PFSK-1 (cell line): ENCODE measurements around the gene JAK1.

Source experiments
- FOXP2 ChIP-seq: optimal IDR thresholded peaks from 2 replicates; pipeline ENCODE3; 2011; ENCODE audit warnings: borderline replicate concordance, control low read depth, inconsistent platforms; ENCODE audit not compliant: insufficient read depth; ENCODE audit errors: extremely low read length, extremely low read depth
- POLR2AphosphoS5 ChIP-seq: IDR thresholded peaks from 2 replicates; pipeline ENCODE4 v1.6.1; 2012; ENCODE audit warnings: low read depth, mild to moderate bottlenecking, control low read depth, low read length, moderate library complexity
- SIN3A ChIP-seq: IDR thresholded peaks from 2 replicates; pipeline ENCODE4 v1.6.1; 2012; ENCODE audit warnings: mild to moderate bottlenecking, low read length, moderate library complexity, borderline replicate concordance; ENCODE audit not compliant: insufficient read depth
- TAF1 ChIP-seq: IDR thresholded peaks from 2 replicates; pipeline ENCODE4 v1.6.1; 2012; ENCODE audit warnings: low read length, control low read depth, borderline replicate concordance; ENCODE audit not compliant: insufficient read depth
- TF ChIP-seq, protein P1 (sequence below), 2 experiments: IDR thresholded peaks; 2 replicates each; pipeline versions ENCODE4 v1.6.1 to v1.8.0; 2011 to 2012; ENCODE audit warnings: low read depth in 2 of 2, low read length in 2 of 2, control low read depth in 1 of 2, inconsistent platforms in 1 of 2, mild to moderate bottlenecking in 1 of 2, moderate library complexity in 1 of 2; ENCODE audit not compliant: insufficient read depth in 1 of 2

The JAK1 gene

GRCh38 chr1:64814427-64814826 is 151.9 kb downstream of the JAK1 start:
- TF ChIP-seq FOXP2, result no peak

GRCh38 chr1:64811131-64811530 is 155.2 kb downstream of the JAK1 start:
- TF ChIP-seq FOXP2, result no peak
- no peak for TF ChIP-seq TAF1
- TF ChIP-seq, protein P1, sequence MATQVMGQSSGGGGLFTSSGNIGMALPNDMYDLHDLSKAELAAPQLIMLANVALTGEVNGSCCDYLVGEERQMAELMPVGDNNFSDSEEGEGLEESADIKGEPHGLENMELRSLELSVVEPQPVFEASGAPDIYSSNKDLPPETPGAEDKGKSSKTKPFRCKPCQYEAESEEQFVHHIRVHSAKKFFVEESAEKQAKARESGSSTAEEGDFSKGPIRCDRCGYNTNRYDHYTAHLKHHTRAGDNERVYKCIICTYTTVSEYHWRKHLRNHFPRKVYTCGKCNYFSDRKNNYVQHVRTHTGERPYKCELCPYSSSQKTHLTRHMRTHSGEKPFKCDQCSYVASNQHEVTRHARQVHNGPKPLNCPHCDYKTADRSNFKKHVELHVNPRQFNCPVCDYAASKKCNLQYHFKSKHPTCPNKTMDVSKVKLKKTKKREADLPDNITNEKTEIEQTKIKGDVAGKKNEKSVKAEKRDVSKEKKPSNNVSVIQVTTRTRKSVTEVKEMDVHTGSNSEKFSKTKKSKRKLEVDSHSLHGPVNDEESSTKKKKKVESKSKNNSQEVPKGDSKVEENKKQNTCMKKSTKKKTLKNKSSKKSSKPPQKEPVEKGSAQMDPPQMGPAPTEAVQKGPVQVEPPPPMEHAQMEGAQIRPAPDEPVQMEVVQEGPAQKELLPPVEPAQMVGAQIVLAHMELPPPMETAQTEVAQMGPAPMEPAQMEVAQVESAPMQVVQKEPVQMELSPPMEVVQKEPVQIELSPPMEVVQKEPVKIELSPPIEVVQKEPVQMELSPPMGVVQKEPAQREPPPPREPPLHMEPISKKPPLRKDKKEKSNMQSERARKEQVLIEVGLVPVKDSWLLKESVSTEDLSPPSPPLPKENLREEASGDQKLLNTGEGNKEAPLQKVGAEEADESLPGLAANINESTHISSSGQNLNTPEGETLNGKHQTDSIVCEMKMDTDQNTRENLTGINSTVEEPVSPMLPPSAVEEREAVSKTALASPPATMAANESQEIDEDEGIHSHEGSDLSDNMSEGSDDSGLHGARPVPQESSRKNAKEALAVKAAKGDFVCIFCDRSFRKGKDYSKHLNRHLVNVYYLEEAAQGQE (IDR thresholded peaks at IDR 0.05; ENCODE audit: insufficient read depth in 1 of 2, low read depth in 2 of 2, low read length in 2 of 2), result no peak
- TF ChIP-seq POLR2AphosphoS5, result no peak
- TF ChIP-seq SIN3A, result no peak

GRCh38 chr1:64810001-64810400 is 156.3 kb downstream of the JAK1 start:
- TF ChIP-seq FOXP2, result no peak
- TF ChIP-seq, protein P1 (IDR thresholded peaks at IDR 0.05; ENCODE audit: insufficient read depth in 1 of 2, low read depth in 2 of 2, low read length in 2 of 2), result no peak
- TF ChIP-seq TAF1, result no peak
- no peak for TF ChIP-seq POLR2AphosphoS5
- TF ChIP-seq SIN3A, result no peak

DNA sequence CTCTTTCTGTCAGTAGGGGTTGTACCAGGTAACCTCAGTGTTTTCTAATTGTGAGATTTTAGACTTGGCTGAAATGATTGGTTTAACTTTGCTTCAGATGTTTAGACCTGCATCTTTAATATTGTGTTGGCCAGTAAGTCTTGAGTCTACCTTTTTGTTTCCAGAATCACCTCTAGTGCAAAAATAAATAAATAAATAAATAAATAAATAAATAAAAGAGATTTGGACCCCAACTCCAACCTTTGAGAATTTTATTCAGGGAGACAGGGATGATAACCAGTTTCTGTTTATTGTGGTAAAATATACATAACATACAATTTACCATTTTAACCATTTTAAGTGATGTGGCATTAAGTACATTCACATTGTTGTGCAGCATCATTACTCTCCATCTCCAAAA is 157.0 kb downstream of the JAK1 start:
- no peak for TF ChIP-seq TAF1
- TF ChIP-seq, protein P1 (IDR thresholded peaks at IDR 0.05; ENCODE audit: insufficient read depth in 1 of 2, low read depth in 2 of 2, low read length in 2 of 2), result no peak
- no peak for TF ChIP-seq POLR2AphosphoS5
- no peak for TF ChIP-seq SIN3A
- no peak for TF ChIP-seq FOXP2

DNA sequence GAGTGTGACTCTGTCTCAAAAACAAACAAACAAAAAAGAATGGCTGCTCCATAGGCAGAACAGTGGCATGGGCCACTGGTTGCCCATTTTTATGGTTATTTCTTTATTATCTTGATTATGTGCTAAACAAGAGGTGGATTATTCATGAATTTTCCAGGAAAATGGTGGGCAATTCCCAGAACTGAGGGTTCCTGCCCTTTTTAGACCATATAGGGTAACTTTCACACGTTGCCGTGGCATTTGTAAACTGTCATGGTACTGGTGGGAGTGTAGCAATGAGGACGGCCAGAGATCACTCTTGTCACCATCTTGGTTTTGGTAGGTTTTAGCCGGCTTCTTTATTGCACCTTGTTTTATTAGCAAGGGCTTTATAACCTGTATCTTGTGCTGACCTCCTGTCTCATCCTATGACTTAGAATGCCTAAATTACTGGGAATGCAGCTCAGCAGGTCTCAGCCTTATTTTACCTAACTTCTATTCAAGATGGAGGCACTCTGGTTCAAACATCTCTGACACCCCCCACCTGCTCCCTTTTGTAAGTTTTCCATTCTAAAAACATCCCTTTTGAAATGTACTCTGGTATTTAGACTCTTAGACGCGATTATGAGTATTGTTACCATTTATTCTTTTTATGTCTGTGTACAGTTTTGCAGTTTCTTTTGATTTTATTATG is 164.4 kb downstream of the JAK1 start:
- TF ChIP-seq TAF1 (no peak), POLR2AphosphoS5 (no peak), FOXP2 (no peak), SIN3A (no peak)
- TF ChIP-seq, protein P1 (IDR thresholded peaks at IDR 0.05; ENCODE audit: insufficient read depth in 1 of 2, low read depth in 2 of 2, low read length in 2 of 2), result no peak
